HG03135 (cell line): ENCODE data around the gene FUT3.

Experiments
- ATAC-seq: cut with Tn5 transposase; IDR thresholded peaks from one replicate; pipeline ENCODE4 v1.9.1; 2021; ENCODE audit warnings: mild to moderate bottlenecking, moderate library complexity; ENCODE audit not compliant: unreplicated experiment

The FUT3 gene

DNA sequence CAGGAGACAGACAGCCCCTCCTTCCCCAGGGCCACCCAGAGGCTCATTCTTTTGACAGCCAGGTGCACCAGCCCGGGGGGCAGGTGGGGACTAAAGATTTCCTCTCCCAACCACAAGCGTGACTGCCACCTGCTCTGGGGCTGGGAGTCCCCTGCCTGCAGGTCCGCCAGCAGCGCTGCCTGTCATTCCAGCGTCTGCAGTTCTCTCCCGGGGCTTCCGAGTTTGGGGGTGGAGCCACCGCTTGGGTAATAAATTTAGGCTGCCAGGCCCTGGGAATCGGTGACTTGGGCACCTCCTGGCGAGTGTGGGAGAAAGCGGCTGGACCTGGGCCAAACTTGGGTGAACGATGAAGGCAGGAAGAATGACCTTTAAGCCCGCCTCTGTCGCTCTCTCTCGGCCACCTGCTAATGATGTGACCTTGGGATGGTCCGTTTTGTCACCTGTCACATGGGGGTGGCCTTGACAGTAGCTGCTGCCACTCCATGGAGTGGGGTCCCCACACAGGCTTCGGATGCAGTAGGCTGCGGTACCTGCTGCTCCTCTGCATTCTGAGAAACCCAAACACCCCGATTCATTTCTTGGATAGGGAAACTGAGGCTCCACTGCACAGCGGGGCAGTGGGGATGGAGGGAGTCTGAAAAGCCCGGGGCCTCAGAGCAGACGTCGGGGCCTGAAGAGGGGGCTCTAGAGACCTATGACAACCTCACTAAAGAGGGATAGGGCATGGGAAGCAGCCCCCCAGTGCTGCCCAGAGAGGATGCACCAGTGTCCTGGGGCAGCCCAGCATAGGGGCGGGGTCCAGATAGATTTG, 24.5 kb downstream of the FUT3 start:
- ATAC-seq: no peak

DNA sequence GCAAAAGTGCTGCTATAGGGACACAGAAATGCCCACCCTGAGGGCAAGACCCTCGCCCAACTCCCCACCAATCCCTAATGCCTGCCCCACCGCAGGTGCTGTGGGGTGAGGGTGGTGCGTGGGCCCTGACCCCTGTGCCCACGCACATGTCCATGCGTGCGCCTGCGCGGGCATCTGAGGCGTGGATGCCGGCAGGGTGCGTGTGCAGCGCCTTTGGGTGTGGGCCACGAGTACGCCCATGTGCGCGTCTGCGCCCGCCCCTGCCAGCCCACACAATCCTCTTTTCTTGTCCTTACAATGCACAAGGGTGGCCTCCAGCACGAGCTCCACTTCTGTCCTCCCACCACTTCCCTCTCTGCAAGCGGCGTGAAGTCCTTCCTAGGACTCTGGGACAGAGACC, 26.1 kb downstream of the FUT3 start:
- no peak for ATAC-seq

DNA sequence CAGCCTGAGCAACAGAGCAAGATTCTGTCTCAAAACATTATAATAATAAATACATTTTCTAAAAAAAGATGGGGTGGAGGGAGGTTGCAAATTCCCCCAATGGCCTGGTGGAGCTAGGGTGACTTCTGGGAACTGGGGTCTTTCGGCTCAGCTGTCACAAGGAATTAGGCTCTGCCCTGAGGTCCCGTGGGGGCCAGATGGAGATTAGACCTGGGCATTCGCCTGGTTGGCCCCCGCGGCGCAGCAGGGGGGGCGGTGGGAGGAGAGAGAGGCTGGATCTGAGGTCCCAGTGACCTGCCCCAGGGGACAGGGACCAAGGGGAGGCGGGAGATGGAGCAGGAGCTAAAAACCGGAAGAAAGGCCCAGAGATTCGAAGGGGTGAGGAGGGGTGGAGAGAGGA, 26.5 kb downstream of the FUT3 start:
- no peak for ATAC-seq

DNA sequence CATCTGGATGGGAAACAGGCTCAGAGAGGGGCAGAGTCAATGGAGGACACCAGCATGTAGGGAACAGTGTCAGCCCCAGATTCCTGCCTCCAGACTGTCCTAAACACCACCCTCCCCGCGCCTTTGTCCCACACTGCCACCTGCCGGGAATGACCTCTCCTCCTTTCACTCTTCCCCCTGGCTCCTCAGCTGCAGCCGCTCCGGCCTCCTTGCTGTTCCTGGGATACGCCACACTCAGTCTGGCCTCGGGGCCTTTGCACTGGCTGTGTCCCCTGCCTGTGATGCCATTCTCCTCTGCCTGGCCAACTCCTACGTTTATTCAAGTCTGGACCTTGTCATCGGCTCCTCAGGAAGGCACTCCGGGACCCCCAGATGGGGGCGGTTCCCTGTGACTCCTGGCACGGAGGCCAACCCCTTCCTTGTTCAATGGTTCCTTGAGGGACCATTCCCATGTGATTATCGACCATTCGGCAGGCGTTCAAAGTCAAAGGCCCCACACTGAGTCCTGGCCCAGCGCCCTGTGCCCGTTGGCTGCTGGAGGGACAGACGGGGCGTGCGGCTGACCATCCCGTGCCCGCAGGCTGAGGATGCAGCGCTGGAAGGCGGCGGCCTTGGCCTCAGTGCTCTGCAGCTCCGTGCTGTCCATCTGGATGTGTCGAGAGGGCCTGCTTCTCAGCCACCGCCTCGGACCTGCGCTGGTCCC, 27.5 kb downstream of the FUT3 start:
- no peak for ATAC-seq

DNA sequence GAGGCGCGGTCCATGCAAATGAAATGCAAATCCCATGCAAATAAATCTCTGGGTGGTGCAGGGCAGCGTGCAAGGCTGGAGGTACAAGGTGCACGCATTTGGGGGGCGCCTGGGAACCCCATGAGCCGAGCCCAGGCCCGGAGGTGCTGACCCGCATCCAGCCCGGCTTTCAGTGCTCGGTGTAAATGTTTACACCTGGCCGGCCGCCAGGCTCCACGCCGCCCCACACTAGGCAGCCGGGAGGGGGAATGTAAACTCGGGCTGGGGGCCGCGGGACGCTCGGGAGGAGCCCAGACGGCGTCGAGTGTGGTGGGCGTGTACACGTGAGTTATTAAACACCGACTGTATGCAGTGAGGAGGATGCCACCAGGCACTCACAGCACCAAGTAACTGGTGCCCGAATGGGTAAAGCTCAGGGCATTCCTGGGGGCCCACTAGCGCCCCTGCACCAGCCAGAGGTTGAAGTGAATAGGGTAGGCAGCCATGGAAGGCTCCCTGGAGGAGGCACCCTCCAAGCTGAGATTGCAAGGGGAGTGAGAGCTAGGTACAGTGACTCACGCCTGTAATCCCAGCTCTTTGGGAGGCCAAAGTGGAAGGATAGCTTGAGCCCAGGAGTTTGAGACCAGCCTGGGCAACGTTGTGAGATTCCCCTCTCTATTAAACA, 28.9 kb downstream of the FUT3 start:
- ATAC-seq: no peak

DNA sequence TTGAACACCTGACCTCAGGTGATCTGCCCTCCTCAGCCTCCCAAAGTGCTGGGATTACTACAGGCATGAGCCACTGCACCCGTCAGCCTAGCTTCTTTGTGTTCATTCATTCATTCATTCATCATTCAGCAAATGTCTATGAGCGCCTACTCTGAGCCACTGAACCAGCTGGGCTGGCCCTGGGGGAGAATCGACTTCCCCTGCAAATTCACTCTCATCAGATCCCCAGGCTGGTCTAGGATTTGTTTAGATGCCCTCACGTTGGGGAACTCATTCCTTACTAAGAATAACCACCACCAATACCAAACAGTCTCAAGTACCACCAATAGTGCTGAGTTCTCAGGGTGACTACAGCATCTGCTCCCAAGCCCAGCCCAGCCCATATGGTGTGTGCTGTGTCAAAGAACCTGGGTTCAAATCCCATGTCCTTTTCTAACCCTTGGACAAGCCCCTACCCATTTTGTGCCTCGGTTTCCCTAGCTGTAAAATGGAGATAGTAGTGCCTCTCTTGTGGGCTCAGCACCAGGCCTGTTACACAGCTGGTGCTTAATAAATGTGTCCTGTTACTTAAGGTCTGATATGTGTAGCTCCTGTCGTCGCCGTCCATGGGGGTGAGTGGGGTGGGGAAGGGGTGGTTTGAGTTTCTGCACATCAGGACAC, 29.6 kb downstream of the FUT3 start:
- ATAC-seq: no peak

DNA sequence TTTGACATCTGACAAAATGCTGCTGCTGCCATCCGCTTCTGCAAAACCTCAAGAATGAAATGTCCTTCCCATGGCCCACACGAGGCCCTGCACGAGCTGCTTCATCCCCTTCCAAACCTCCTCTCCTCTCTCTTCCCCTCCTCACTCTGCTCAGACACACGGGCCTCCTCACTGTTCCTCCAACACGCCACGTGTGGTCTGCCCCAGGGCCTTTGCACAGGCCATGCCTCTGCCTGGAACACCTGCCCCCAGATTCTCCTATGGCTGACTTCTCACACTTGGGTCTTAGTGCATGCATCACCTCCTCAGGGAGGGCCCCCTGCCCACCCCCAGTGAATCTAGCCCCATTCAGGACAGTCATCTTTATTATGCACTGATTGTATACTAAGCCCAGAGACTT, 30.5 kb downstream of the FUT3 start:
- ATAC-seq: no peak

DNA sequence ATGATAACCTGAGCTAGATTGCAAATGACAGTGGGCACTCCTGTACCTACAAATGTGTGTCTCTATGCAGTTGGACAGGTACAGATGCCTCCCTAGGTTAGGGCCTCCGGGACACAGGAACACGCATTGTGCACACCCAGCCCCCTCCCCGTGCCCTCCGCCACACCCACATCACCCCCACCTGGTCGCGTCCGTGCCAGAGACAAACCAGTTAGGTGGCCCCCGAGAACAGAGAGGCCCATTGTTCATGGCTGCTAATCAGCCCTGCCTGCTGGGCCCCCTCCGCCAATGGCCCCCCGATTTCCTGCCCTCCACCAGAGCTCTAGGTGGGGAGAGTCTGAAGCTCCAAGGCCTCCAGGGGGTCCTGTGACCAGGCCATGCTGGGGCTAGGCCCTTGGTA, 32.7 kb downstream of the FUT3 start:
- no peak for ATAC-seq

DNA sequence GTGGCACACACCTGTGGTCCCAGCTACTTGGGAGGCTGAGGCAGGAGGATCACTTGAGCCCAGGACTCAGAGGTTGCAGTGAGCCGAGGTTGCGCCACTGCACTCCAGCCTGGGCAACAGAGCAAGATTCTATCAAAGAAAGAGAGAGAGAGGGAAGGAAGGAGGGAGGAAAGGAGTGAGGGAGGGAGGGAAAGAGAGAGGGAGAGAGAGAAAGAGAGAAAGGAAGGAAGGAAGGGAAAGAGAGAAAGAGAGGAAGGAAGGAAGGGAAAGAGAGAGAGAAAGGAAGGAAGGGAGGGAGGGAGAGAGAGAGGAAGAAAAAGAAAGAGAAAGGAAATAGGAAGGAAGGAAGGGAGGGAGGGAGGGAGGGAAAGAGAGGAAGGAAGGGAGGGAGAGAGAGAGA, 34.0 kb downstream of the FUT3 start:
- no peak for ATAC-seq

DNA sequence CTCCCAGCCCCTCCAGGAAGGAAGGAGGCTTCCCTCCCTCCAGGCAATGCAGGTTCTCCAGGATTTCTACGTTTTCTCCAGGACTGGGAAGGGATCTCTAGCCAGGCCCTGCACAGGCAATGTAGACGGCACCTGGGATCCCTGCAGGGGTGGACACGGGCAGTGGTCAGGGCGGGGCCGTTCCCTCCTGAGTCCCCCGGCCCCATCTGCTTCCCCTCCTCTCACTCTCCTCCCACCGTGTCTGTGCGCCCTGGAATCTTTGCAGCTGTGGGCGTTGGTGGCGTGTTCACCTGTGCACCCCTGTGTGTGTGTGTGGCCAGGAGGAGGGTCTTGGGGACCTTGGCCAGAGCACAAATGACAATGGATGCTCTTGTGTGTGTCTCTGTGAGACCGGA, 36.4 kb downstream of the FUT3 start:
- ATAC-seq: no peak

DNA sequence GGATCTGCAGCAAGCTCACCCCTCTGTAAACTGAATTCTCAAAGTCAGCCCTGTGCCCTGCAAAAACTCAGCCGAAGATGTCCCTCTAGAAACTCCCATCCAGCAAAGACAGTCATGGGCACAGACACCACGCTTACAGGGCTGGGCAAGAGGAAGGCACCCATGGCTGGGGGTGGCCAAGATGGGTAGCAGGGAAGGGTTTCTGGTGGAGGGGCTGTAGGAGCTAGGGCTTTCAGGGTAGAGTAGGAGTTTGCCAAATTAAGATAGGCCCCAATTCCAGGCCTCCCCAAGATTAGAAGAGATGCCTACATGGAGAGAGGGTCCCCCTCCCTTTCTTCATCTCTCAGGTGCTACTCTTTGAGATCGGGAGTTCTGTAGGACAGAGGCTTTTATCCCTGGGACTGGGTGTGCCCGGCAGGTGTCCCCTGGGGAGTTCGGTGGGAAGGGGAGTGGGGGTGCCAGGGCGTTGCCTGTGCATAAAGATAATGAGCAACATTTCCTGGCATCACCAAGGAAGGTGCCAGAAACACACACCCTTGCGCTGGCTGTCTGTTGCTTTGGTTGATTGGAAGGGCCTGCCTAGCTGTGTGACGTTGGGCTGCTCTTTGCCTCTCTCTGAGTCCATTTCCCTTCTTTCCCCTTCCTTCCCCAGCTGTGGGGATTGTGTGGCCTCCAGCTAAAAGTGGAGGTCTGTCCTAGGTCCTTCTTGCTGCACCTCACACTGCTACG, 37.0 kb downstream of the FUT3 start:
- ATAC-seq: no peak

DNA sequence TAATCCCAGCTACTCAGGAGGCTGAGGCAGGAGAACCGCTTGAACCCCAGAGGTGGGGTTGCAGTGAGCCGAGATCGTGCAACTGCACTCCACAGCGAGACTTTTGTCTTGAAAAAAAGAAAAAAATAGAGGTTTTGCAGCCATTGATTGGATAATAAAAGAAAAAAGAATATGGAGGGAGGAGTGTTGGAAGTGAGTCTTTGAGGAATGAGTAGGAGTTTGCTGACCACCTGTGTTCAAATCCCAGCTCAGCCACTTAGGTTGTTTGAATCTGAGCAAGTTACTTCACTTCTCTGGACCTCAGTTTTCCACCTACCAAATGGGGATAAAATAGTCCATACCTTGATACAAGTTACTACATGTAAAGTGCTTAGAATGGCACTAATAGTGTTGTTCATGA, 40.1 kb downstream of the FUT3 start:
- no peak for ATAC-seq

DNA sequence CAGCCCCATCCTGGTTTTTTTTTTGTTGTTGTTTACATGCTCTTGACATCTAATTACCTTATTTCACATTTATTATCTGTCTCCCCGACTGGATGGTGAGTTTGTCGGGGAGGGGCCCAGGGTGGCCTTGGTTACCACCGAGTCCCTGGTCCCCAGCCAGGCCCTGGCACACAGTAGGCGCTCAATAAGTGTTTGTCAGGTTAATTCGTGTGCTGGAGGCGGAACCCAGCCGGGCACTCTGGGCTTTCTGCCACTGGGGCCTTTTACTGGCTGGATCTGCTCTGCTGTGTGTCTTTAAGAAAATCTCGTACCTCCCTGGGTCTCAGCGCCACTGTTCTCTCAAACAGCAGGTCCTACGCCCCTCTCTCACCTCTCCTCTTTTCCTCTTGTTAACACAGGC, 41.8 kb downstream of the FUT3 start:
- no peak for ATAC-seq

DNA sequence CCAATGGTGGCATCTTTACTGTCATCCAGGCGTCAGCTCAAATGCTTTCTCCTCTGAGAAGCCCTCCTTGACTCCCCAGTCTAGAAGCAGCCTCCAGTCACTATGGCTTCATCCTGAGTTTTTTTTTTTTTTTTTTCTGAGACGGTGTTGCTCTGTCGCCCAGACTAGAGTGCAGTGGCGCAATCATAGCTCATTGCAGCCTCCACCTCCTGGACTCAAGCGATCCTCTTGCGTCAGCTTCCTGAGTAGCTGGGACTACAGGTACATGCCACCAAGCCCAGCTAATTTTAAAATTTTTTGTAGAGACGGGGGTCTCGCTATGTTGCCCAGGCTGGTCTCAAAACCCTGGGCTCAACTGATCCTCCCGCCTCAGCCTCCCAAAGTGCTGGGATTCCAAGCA, 42.2 kb downstream of the FUT3 start:
- ATAC-seq: no peak

DNA sequence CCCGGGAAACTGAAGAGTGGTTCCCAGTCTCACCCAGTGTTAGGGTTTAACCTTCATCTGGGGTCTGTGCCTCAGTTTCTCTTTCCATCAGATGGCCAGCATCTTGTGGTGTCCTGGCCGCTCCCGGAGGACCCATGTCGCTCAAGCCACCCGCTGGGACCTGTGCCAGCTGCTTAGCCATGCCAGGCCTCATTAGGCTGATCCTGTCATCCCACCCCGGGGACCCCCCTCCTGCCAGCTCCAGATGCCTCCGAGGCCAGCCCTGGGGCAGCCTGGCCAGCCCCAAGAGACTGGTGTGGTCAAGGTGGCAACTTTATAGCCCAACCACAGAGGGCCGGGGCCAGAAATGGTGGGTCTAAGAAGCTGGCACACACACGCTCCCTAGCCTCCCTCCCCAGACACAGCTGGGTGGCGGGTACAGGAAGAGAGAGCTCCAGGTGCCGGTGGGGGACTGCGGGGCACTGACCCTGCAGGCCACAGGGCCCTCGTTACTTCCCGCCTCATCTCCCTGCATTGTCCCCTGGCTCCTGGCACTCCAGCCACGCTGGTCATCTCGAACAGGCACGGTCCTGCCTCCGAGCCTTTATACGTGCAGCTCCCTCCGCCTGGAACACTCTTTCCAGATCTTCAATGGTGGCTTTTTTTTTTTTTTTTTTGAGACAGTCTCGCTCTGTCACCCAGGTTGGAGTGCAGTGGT, 43.0 kb downstream of the FUT3 start:
- no peak for ATAC-seq

DNA sequence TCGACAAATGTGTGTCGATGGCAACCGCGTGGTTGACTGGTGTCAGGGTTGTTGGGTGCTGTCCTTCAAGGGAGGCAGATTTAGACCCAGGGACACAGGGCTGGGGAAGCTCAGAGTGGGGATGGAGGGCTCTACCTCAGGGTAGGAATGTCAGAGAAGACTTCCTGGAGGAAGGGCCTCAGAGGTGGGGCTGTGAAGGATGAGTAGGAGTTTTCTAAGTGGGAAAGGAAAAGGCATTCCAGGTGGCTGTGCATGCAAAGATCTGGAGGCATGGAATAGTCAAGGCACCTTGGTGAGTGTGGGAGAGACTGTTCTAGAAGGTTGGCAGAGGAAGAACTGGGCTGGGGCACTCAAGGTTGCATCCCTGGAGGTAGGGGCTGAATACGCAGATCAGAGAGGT, 44.3 kb downstream of the FUT3 start:
- ATAC-seq: no peak

DNA sequence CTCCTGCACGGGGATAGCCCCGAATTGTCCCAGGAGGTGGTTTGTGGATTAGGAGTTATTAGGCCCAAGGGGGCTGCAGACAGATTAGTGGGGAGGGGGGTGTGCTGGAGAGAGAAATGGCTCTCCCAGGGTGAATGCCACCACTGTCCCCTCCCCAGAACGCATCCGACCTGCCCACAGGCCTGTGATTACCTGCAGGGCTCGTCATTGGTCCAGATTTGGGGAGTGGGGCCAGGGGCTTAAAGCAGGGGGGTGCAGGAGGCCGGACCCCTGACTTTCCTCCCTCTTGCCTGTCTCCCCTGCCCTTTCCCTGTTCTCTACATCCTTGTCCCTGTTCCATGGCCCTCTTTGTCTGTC, 45.1 kb downstream of the FUT3 start:
- no peak for ATAC-seq

DNA sequence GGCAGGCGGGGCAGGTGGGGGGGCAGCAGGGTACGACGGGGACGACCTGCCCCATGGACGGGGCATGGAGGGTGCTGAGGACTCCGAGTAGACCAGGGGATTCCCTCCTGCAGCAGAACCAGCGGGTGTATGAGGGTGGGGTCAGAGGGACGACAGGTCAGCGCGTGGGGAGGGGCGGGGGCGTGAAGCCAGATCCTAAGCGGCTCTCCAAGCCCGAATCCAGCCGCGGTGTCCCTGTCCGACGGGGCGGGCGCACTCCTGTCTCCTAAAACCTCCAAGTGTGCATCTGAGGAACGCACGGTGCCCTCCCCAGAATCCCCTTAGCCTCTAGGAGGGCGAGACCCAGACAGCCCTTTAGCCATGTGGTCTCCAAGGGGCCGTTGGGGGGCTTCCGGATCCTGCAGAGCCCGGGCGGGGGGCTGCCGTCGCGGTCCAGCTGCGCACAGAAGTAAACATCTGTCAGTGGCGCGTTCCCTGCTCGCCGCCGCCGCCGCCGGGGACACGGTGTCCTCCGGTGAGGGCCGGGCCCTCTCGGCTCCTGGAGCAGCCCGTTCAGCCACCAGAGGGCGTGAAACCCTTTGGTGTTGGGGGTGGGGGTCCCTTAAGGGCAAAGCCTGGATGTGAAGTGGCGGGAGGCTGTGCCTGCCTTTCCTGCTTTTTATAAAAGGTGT, 45.7 kb downstream of the FUT3 start:
- ATAC-seq: no peak

DNA sequence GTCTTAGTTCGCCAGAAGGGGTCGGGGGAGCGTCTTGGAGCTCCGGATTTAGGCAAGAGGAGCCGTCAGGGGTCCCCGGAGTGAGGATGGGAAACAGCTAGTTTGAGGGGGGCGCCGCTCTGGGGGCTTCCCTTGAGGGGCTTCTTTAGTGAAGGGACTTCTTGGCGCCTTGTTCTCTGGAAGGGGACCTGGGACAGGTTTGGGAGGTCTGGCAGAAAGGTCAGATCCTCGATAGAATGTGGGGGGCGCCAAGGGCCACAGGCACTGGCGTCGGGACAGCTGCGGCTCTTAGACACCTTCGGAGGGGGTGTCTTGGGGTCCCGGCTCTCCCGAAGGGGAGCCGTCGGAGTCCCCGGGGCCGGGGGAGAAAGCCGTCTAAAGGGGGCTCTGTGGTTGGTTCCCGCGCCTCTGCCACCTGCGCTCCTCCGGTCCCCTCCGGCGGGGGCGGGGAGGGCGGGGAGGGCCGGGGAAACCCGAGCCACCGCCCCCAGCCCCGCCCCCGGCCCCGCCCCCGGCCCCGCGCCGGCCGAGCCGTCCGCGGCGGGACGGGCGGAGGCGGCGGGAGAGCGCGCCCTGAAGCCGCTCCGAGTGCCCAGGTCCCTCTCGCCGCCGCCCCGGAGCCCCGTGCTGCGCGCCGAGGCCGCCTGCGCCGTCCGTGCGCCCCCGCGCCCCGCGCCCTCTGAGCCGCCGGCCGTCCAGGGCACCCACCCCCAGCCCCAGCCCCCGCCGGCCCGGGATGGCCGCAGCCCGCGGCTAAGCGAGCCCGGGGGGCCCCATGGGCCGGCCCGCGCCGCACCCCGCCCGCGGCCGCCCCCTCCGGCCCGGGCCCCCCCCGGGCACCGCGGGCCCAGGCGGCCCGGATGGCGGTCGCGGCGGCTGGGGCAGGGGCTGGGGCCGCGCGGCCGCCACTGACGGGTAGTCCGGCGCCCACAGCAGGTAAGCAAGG, 46.5 kb downstream of the FUT3 start, which contains the start of gene NRTN:
NRTN (plus strand) TSS at position 552 of the 946 bp plus-strand sequence. CDS start 19,099 bp downstream, outside the sequence.
- no peak for ATAC-seq
